Uterus (tissue), 2 donors: ENCODE results near the gene TMEM63B.

Experiments
- CTCF ChIP-seq, 4 experiments: fragments of 200-600 bp in 2 of 4; fragments of 450-650 bp in 2 of 4; sonication (generic) in 2 of 4; IDR thresholded peaks; one replicate each; pipeline ENCODE4 v1.5.1; 2016 to 2019; ENCODE audit warnings: antibody characterized with exemption in 4 of 4, mild to moderate bottlenecking in 2 of 4, moderate library complexity in 1 of 4
- POLR2A ChIP-seq, 2 donors: fragments of 450-650 bp; IDR thresholded peaks; one replicate each; pipeline ENCODE4 v1.6.1; 2016; ENCODE audit warnings: antibody characterized with exemption in 2 of 2, mild to moderate bottlenecking in 1 of 2, moderate library complexity in 1 of 2

DNA sequence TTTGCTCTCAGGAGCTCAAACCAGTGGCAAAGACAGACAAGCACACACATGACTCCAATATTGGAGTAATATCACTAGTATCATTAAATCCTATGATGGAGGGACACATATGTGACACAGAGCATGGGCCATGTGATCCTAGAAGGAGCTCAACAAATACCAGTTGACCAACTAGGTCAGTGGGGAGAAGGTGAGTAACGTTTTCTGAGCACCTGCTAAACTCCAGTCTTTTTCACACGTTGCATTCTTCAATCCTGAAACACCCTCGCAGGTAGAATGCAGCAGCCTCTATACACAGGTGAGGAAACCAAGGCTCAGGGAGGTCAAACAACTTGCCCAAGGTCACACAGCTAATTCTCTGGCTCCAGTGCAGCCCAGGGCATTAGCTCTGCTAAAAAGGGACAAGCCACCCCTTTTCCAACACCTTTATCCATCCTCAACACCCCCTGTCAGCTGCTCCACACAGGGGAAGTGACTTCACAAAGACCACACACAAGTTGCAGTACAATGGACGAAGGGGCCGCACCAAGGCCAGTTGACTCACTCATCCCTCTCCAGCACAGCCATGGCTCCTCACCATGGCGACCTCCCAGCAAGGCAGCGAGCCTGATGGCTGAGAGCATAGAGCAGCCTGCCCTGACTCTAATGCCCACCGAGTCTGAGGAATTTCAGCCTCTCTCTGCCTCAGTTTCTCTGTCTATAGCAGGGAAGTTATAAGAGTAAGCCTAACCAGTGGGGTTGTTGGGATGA, 35.7 kb downstream of the TMEM63B start:
- TF ChIP-seq CTCF (IDR thresholded peaks at IDR 0.05) (no peak), POLR2A (IDR thresholded peaks at IDR 0.05) (no peak)
